Naive B cell (primary cell): ENCODE results near the gene INO80C. TPM values are rescaled to one million over a fixed set of nuclear protein-coding genes. Genes with fewer than 3 reads are reported as not detected.
"Not testable (repeated sequence)": the region's sequence is repeated elsewhere in the genome, so short reads cannot be mapped to it uniquely, and the experiment has no call there.

Experiments used
- ATAC-seq, 2 donors: fragments of 150-1000 bp; cut with Tn5 transposase; 2 replicates each; pipeline ENCODE4 v1.10.0; 2021; ENCODE audit warnings: low read depth in 2 of 2, mild to moderate bottlenecking in 2 of 2, moderate library complexity in 2 of 2
- DNase-seq: peaks from one replicate; pipeline ENCODE4 v3.0.0; 2022
- H3K27ac Mint-ChIP-seq, 6 donors: one replicate each; pipeline ENCODE4 v1.8.0; 2020 to 2022; ENCODE audit warnings: mild to moderate bottlenecking in 6 of 6, mixed read lengths in 6 of 6, moderate library complexity in 5 of 6, inconsistent platforms in 2 of 6
- H3K27me3 Mint-ChIP-seq, 3 donors: one replicate each; pipeline ENCODE4 v1.8.0; 2021 to 2022; ENCODE audit warnings: mixed read lengths in 3 of 3, mild to moderate bottlenecking in 1 of 3
- H3K36me3 Mint-ChIP-seq, 2 donors: one replicate each; pipeline ENCODE4 v1.8.0; 2020 to 2022; ENCODE audit warnings: mixed read lengths in 2 of 2, inconsistent platforms in 1 of 2, mild to moderate bottlenecking in 1 of 2
- H3K4me1 Mint-ChIP-seq, 3 donors: one replicate each; pipeline ENCODE4 v1.8.0; 2020 to 2022; ENCODE audit warnings: mixed read lengths in 3 of 3, inconsistent platforms in 1 of 3, mild to moderate bottlenecking in 1 of 3, moderate library complexity in 1 of 3
- H3K4me3 Mint-ChIP-seq, 8 donors: one replicate each; pipeline ENCODE4 v1.8.0; 2020 to 2022; ENCODE audit warnings: mild to moderate bottlenecking in 8 of 8, mixed read lengths in 8 of 8, moderate library complexity in 8 of 8, inconsistent platforms in 2 of 8
- H3K9me3 Mint-ChIP-seq, 7 donors: one replicate each; pipeline ENCODE4 v1.8.0; 2020 to 2022; ENCODE audit warnings: mixed read lengths in 7 of 7, mild to moderate bottlenecking in 5 of 7, inconsistent platforms in 2 of 7, moderate library complexity in 1 of 7
- polyA plus RNA-seq, 6 donors: library from polyadenylated mRNA; unstranded; fragments of 300-500 nt; fragmentation: Illumina TruSeq; gene quantifications; one replicate each; pipeline ENCODE4 v1.2.3, GENCODE V29; 2021; ENCODE audit warnings: low read depth in 6 of 6

The INO80C gene
- polyA plus RNA-seq, 6 donors from 2014 or later: 30.6 to 49.1 (median 34.2) TPM

GRCh38 chr18:35459997-35460396 is 37.8 kb downstream of the INO80C start:
- no peaks in the 10 kb centered on the region for H3K9me3 Mint-ChIP-seq
- H3K27ac Mint-ChIP-seq: no peak overlapping the region
- peaks cover 0 to 12% (median 6%) of the 10 kb centered on the region in 3 donors for H3K4me1 Mint-ChIP-seq
- DNase-seq: no peak
- H3K4me3 Mint-ChIP-seq: no peak overlapping the region
- no peaks in the 10 kb centered on the region for H3K36me3 Mint-ChIP-seq
- H3K27me3 Mint-ChIP-seq: no peaks in the 10 kb centered on the region
- ATAC-seq: no peak

DNA sequence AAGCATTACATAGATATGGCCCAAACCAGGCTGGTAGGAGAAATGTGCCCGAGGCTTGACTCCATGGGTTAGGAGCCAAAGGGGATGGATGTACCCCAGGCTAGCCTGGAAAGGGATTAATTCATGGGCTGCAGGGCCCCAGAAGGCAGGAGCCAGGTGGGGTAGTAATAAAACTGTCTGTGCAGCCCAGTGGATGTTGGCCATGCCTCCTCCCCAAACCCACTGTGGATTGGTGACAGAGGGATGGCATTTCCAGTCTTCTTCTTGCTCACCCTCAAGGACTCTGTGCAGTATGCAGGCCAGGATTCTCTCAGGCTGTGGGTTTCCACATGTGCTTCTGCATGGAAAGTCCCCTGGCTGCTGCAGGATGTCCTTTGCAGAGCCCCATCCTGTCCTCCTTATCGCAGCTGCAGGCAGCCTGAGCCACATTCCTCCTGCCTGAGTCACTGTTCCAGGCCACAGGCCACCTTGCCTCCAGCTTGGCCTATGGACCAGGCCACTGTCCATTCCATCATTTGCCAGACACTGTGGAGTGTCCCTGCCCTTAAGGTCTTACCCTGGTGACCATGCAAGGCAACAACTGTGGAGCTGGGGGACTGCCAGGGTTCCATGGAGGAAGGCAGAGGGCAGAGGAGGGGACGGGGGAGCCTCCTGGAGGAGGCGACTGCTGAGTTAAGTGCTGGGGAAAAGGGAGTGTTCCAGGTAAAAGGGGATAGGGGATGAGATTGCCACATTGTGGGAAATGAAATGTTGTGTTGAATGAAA is 38.9 kb downstream of the INO80C start:
- ATAC-seq (no peak), DNase-seq (no peak)
- no peaks in the 10 kb centered on the region for H3K36me3 Mint-ChIP-seq
- no peaks in the 10 kb centered on the region for H3K9me3 Mint-ChIP-seq
- no peaks in the 10 kb centered on the region for H3K27me3 Mint-ChIP-seq
- peak overlapping the region in 1 of 8 donors; percentile 38 for H3K4me3 Mint-ChIP-seq
- H3K4me1 Mint-ChIP-seq: peaks cover 0 to 7% (median 6%) of the 10 kb centered on the region in 3 donors
- H3K27ac Mint-ChIP-seq: peak overlapping the region in 1 of 6 donors; percentile 27

- no peak for ATAC-seq
- no peaks in the 10 kb centered on the region for H3K27me3 Mint-ChIP-seq
- DNase-seq: no peak
- no peak overlapping the region for H3K4me3 Mint-ChIP-seq
- H3K36me3 Mint-ChIP-seq: no peaks in the 10 kb centered on the region
- H3K27ac Mint-ChIP-seq: no peak overlapping the region
- no peaks in the 10 kb centered on the region for H3K9me3 Mint-ChIP-seq
- peaks cover 0 to 7% (median 6%) of the 10 kb centered on the region in 3 donors for H3K4me1 Mint-ChIP-seq
Observed at GRCh38 chr18:35458271-35458670, 39.5 kb downstream of the INO80C start.

- no peak for ATAC-seq
- H3K4me3 Mint-ChIP-seq: no peak overlapping the region
- H3K27ac Mint-ChIP-seq: no peak overlapping the region
- H3K36me3 Mint-ChIP-seq: no peaks in the 10 kb centered on the region
- DNase-seq: no peak
- peaks cover 0 to 7% (median 6%) of the 10 kb centered on the region in 3 donors for H3K4me1 Mint-ChIP-seq
- H3K9me3 Mint-ChIP-seq: peaks cover 0 to 1% (median 0%) of the 10 kb centered on the region in 7 donors
- no peaks in the 10 kb centered on the region for H3K27me3 Mint-ChIP-seq
Observed at GRCh38 chr18:35457140-35457704, 40.5 kb downstream of the INO80C start.

DNA sequence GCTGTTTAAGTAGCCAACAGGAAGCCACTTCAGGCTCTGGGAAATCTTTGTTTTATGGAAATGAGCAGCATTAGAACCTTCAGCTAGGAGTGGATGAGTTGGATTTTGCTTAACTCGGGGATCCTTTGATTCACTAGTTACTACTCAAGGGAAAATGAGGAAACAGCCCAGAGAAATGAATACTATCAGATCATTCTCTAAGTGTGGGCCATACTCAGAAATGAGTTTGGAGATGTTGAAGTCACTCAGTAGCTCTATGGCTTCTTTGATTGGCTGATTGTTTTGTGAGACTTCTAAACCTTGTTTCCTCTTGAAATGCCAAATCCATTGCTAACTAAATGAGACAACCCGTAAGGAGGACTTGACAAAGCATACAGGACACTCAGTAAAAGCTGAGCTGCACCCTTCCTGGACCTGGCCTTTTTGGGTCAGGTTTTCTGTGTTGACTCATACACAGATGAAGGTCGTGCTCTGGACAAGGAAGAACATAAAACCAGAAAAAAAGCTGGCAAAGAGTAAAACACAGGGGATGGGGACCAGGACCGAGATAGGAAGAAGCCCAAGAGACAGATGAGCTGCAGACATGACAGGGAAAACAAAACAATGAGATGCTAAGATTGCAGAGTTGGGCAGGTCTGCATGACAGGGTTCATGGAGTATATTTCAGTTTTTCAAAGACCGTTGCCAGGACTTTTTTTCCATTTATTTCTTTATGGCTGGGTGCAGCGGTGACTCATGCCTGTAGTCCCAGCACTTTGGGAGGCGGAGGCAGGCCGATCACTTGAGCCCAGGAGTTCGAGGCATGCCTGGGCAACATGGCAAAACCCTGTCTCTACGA is 41.6 kb downstream of the INO80C start:
- ATAC-seq (no peak), DNase-seq (no peak)
- Mint-ChIP-seq H3K27ac (no peak overlapping the region), H3K9me3 (peaks cover 0 to 6% (median 0%) of the 10 kb centered on the region in 7 donors), H3K4me3 (no peak overlapping the region), H3K36me3 (no peaks in the 10 kb centered on the region), H3K4me1 (peaks cover 0 to 7% (median 6%) of the 10 kb centered on the region in 3 donors), H3K27me3 (no peaks in the 10 kb centered on the region)

GRCh38 chr18:35454803-35455202 is 43.0 kb downstream of the INO80C start:
- H3K36me3 Mint-ChIP-seq: peaks cover 0 to 5% of the 10 kb centered on the region in 2 donors
- H3K4me3 Mint-ChIP-seq: no peak overlapping the region
- no peaks in the 10 kb centered on the region for H3K27me3 Mint-ChIP-seq
- no peak for DNase-seq
- no peak for ATAC-seq
- peaks cover 0 to 8% (median 0%) of the 10 kb centered on the region in 7 donors for H3K9me3 Mint-ChIP-seq
- H3K27ac Mint-ChIP-seq: no peak overlapping the region
- H3K4me1 Mint-ChIP-seq: peaks cover 0 to 7% (median 6%) of the 10 kb centered on the region in 3 donors

DNA sequence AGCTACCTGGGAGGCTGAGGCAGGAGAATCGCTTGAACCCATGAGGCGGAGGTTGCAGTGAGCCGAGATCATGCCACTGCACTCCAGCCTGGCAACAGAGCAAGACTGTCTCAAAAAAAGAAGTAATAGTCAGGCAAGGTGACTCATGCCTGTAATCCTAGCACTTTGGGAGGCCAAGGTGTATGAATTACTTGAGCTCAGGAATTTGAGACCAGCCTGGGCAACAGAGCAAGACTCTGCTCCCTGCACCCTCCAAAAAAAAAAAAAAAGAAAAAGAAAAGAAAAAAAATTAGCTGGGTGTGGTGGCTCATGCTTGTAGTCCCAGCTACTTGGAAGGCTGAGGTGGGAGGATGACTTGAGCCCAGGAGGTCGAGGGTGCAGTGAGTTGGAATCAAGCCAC is 44.7 kb downstream of the INO80C start:
- H3K27me3 Mint-ChIP-seq, ATAC-seq, H3K4me3 Mint-ChIP-seq, DNase-seq, H3K4me1 Mint-ChIP-seq, H3K36me3 Mint-ChIP-seq, H3K9me3 Mint-ChIP-seq: not testable (repeated sequence)
- H3K27ac Mint-ChIP-seq: peak overlapping the region in 1 of 6 donors; percentile 8

GRCh38 chr18:35451916-35452315 is 45.8 kb downstream of the INO80C start:
- H3K27ac Mint-ChIP-seq: no peak overlapping the region
- ATAC-seq (no peak), DNase-seq (no peak)
- H3K4me1 Mint-ChIP-seq: no peaks in the 10 kb centered on the region
- H3K27me3 Mint-ChIP-seq: no peaks in the 10 kb centered on the region
- H3K36me3 Mint-ChIP-seq: peaks cover 0 to 6% of the 10 kb centered on the region in 2 donors
- no peak overlapping the region for H3K4me3 Mint-ChIP-seq
- H3K9me3 Mint-ChIP-seq: peaks cover 0 to 8% (median 0%) of the 10 kb centered on the region in 7 donors

GRCh38 chr18:35451032-35451431 is 46.7 kb downstream of the INO80C start:
- Mint-ChIP-seq H3K4me1 (no peaks in the 10 kb centered on the region), H3K27ac (no peak overlapping the region), H3K4me3 (no peak overlapping the region), H3K36me3 (peaks cover 0 to 6% of the 10 kb centered on the region in 2 donors), H3K9me3 (peaks cover 0 to 8% (median 0%) of the 10 kb centered on the region in 7 donors), H3K27me3 (no peaks in the 10 kb centered on the region)
- ATAC-seq (no peak), DNase-seq (no peak)

DNA sequence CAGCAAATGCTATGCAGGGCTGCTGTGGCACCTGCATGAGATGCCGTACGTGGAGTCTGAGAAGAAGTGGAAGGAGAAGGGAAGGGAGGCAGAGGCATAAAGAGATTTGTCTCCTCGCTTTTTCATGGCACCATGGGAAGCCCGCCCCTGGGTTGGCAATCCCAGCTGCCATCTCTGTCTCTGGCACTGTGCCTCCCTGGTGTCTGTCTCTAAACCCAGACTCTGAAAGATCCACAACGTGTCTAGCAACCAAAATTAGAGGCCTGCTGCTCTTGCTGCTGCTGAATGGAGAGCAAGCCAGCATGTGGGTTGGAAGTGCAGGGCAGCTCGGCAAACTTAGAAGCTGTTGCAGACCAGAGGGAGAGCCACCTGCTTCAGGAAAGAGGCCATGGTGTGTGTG is 53.1 kb downstream of the INO80C start:
- Mint-ChIP-seq H3K9me3 (peaks cover 0 to 2% (median 0%) of the 10 kb centered on the region in 7 donors), H3K4me3 (no peak overlapping the region), H3K27me3 (no peaks in the 10 kb centered on the region), H3K27ac (no peak overlapping the region), H3K36me3 (no peaks in the 10 kb centered on the region), H3K4me1 (peaks cover 5 to 8% (median 7%) of the 10 kb centered on the region in 3 donors)
- ATAC-seq: no peak
- no peak for DNase-seq

- Mint-ChIP-seq H3K27ac (no peak overlapping the region), H3K36me3 (no peaks in the 10 kb centered on the region), H3K4me3 (no peak overlapping the region), H3K4me1 (peaks cover 5 to 8% (median 7%) of the 10 kb centered on the region in 3 donors), H3K9me3 (peaks cover 0 to 2% (median 0%) of the 10 kb centered on the region in 7 donors), H3K27me3 (no peaks in the 10 kb centered on the region)
- DNase-seq (no peak), ATAC-seq (no peak)
Observed at GRCh38 chr18:35443847-35444246, 53.9 kb downstream of the INO80C start.

DNA sequence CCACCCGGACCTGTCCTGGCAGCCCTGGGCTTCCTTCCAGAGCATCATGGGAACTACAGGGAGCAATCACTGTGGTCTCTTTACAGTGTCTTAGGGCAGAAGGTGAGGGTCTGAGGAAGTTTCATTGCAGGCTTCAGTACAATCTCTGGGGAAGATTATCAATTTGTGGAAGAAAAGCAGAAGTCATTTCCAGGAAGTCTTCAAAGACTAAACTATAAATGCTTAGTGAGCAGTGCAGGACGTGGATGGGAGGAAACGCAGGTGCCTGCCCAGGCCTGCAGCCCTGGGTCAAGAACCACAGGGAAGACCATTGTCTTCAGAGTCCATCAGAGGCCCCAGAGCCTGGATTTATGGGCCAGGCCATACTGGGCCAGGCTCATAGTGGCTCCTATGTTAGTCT is 54.3 kb downstream of the INO80C start:
- Mint-ChIP-seq H3K9me3 (peaks cover 0 to 2% (median 0%) of the 10 kb centered on the region in 7 donors), H3K27me3 (peaks cover 0 to 4% (median 0%) of the 10 kb centered on the region in 3 donors), H3K36me3 (no peaks in the 10 kb centered on the region), H3K27ac (no peak overlapping the region), H3K4me3 (peak overlapping the region in 1 of 8 donors; percentile 17), H3K4me1 (peaks cover 5 to 8% (median 7%) of the 10 kb centered on the region in 3 donors)
- peak in 1 of 2 donors; percentile 30 for ATAC-seq
- no peak for DNase-seq

GRCh38 chr18:35442701-35443100 is 55.1 kb downstream of the INO80C start:
- DNase-seq: no peak
- no peak for ATAC-seq
- Mint-ChIP-seq H3K4me1 (peaks cover 5 to 8% (median 7%) of the 10 kb centered on the region in 3 donors), H3K27ac (no peak overlapping the region), H3K4me3 (no peak overlapping the region), H3K9me3 (peaks cover 0 to 2% (median 0%) of the 10 kb centered on the region in 7 donors), H3K27me3 (peaks cover 0 to 9% (median 0%) of the 10 kb centered on the region in 3 donors), H3K36me3 (no peaks in the 10 kb centered on the region)
